Colonic mucosa (tissue), 4 donors: ENCODE measurements around the gene LRP11. TPM values are rescaled to one million over a fixed set of nuclear protein-coding genes. Genes with fewer than 3 reads are reported as not detected.
A peak's percentile ranks its signal among the peaks of the same experiment; 100 is the strongest.

Source experiments
- DNase-seq: peaks from one replicate; pipeline ENCODE4 v3.0.0-alpha.2; 2020
- H3K27ac ChIP-seq: fragments of 200-600 bp; one replicate; pipeline ENCODE4 v1.8.0; 2021
- H3K27me3 ChIP-seq: fragments of 200-600 bp; one replicate; pipeline ENCODE4 v1.8.0; 2021
- H3K36me3 ChIP-seq: fragments of 200-600 bp; one replicate; pipeline ENCODE4 v1.8.0; 2021
- H3K4me1 ChIP-seq: fragments of 200-600 bp; one replicate; pipeline ENCODE4 v1.8.0; 2021; ENCODE audit warnings: mild to moderate bottlenecking
- H3K4me3 ChIP-seq: fragments of 200-600 bp; one replicate; pipeline ENCODE4 v1.8.0; 2021
- H3K9ac ChIP-seq, 2 donors: one replicate each; pipeline ENCODE4 v1.7.0; 2013; ENCODE audit warnings: control low read depth in 2 of 2, low read depth in 2 of 2, low read length in 2 of 2
- H3K9me3 ChIP-seq: fragments of 200-600 bp; one replicate; pipeline ENCODE4 v1.8.0; 2021
- CTCF ChIP-seq: fragments of 200-600 bp; IDR thresholded peaks from one replicate; pipeline ENCODE4 v1.8.0; 2022; ENCODE audit warnings: antibody characterized with exemption, mild to moderate bottlenecking
- intact Hi-C: fragments of 100-400 bp; cut with DNase I; formaldehyde crosslinking; loops from one replicate; pipeline ENCODE4 v1.14.1; 2022
- total RNA-seq, 2 donors: library from RNA; stranded (reverse); fragmentation: NEBNext Ultra II Directional in 1 of 2; extraction: Animal tissue kit (Norgen Biotek cat#: 25700) in 1 of 2; gene quantifications; one replicate each; pipeline ENCODE4 v1.2.1, GENCODE V29; 2021
- donor health status: healthy.
- donor health status: DM: no; HTN: no; CAD: no.
- donor health status: DM: no; HTN: no; CAD: no.

The LRP11 gene
- total RNA-seq, 2 donors from 2014 or later: 24.8 to 39.4 TPM

GRCh38 chr6:149899926-149900619 lies 35.9 kb upstream of the LRP11 start:
- no peak overlapping the region for H3K9ac ChIP-seq
- intact Hi-C loops: no loop called here
- no peak for DNase-seq
- no peak for TF ChIP-seq CTCF
- H3K4me3 ChIP-seq: no peak overlapping the region
- H3K4me1 ChIP-seq: peaks cover 9% of the 10 kb centered on the region
- no peak overlapping the region for H3K27ac ChIP-seq
- no peaks in the 10 kb centered on the region for H3K9me3 ChIP-seq
- H3K36me3 ChIP-seq: no peaks in the 10 kb centered on the region
- H3K27me3 ChIP-seq: no peaks in the 10 kb centered on the region

DNA sequence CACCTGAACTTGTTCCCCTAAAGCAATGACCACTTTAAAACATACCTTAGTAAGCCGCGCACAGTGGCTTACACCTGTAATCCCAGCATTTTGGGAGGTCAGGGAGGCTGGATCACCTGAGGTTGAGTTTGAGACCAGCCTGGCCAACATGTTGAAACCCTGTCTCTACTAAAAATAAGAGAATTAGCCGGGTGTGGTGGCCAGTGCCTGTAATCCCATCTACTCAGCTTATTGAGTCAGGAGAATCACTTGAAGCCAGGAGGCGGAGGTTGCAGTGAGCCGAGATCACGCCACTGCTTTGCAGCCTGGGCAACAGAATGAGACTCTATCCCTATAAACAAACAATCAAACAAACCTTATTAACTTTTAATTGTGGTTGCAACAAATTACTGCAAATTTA lies 35.3 kb upstream of the LRP11 start:
- no peak overlapping the region for H3K27ac ChIP-seq
- H3K9me3 ChIP-seq: no peaks in the 10 kb centered on the region
- TF ChIP-seq CTCF: no peak
- H3K36me3 ChIP-seq: no peaks in the 10 kb centered on the region
- peaks cover 13% of the 10 kb centered on the region for H3K4me1 ChIP-seq
- no peak for DNase-seq
- no peak overlapping the region for H3K9ac ChIP-seq
- H3K27me3 ChIP-seq: no peaks in the 10 kb centered on the region
- H3K4me3 ChIP-seq: no peak overlapping the region
- intact Hi-C loops: no loop called here

GRCh38 chr6:149898966-149899365 lies 34.8 kb upstream of the LRP11 start:
- H3K4me1 ChIP-seq: peaks cover 13% of the 10 kb centered on the region

DNA sequence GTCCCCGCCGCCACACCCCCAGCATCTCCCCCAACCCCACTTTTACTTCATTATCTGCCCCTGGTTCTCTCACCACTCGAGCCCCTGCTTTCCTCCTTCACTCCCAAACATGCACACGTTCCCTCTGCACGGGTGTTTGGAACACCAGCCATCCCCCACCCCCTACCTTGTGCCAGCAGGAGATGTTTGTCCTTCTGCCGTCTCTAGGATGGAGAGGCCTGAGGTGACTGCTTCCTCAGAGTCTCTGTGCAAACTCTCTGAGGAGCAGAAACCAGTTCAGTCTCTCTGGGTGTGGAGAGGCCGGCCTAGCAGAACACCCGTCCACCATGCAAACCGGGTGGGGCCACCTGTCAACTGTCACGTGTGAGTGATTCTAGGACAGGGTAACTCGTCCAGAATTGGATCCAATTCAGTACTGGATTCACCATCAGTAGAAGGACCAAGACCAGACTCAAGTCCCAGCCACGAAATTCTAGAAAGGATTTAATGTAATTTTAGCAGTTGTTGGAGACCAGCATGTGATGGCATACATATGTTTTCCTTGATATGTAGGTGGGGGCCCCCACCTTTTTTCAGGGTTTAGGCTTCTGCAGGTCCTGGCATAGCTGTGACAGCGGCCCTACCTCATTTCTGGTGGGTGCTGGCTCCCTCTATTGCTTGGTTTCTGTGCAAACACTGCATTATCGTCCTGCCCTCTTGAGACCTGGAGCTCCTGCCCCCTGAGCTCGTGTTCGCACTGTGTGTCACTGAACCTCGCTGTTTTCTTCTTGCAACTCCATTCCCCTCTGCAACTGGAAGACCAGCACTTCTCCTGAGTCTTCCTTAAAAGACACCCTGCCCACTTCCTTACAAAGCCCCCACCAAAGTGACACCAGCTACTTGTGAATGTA lies 33.9 kb upstream of the LRP11 start, which contains the start of gene RAET1E:
TSS of gene RAET1E (minus strand) at position 259 of the 890 bp plus-strand sequence. CDS start 7,212 bp downstream, outside the sequence.
- H3K4me3 ChIP-seq: peak within 1 kb of the TSS; percentile 10
- H3K4me1 ChIP-seq: peaks cover 13% of the 10 kb centered on the region
- no peaks in the 10 kb centered on the region for H3K27me3 ChIP-seq
- peak; percentile 42 for DNase-seq
- peak within 1 kb of the TSS; percentile 65 for H3K27ac ChIP-seq
- TF ChIP-seq CTCF: no peak
- intact Hi-C loops: no loop called here
- no peaks in the 10 kb centered on the region for H3K36me3 ChIP-seq
- no peaks in the 10 kb centered on the region for H3K9me3 ChIP-seq
- peak within 1 kb of the TSS; percentile 16 to 69 for H3K9ac ChIP-seq

More at GRCh38 chr6:149898966-149899365, 34.8 kb upstream of the LRP11 start:
- no peaks in the 10 kb centered on the region for H3K9me3 ChIP-seq
- no peak overlapping the region for H3K9ac ChIP-seq
- H3K36me3 ChIP-seq: no peaks in the 10 kb centered on the region
- no peak overlapping the region for H3K27ac ChIP-seq
- no peak for TF ChIP-seq CTCF
- H3K4me3 ChIP-seq: no peak overlapping the region
- intact Hi-C loops: no loop called here
- H3K27me3 ChIP-seq: no peaks in the 10 kb centered on the region
- no peak for DNase-seq

GRCh38 chr6:149897015-149897697 lies 33.0 kb upstream of the LRP11 start:
- DNase-seq: peak; percentile 75
- Histone ChIP-seq H3K9ac (peak overlapping the region in 1 of 2 donors; percentile 69), H3K36me3 (no peaks in the 10 kb centered on the region), H3K4me3 (peak overlapping the region; percentile 10), H3K27me3 (no peaks in the 10 kb centered on the region), H3K9me3 (no peaks in the 10 kb centered on the region), H3K27ac (peak overlapping the region; percentile 65), H3K4me1 (peaks cover 13% of the 10 kb centered on the region)
- TF ChIP-seq CTCF: no peak
- intact Hi-C loops: no loop called here
